Keratinocyte (primary cell): ENCODE data around the gene KRTAP5-3. TPM values are rescaled to one million over a fixed set of nuclear protein-coding genes. Genes with fewer than 3 reads are reported as not detected.

Experiments
- DNase-seq: peaks from one replicate; pipeline ENCODE4 v3.0.0-alpha.2; 2011; ENCODE audit warnings: low read depth, missing footprints, low spot score
- FAIRE-seq: peaks from 2 replicates; lab custom pipeline; 2011; peaks lifted over from hg19 to GRCh38; lab: Jason Lieb, UNC
- H2AFZ ChIP-seq: 2 replicates; pipeline ENCODE4 v1.6.0; 2012; ENCODE audit warnings: low read length, control low read depth, inconsistent platforms; ENCODE audit not compliant: control insufficient read depth
- H3K27ac ChIP-seq: 2 replicates; pipeline ENCODE4 v1.5.1; 2011; ENCODE audit warnings: low read length; ENCODE audit not compliant: control insufficient read depth, insufficient read depth
- H3K27me3 ChIP-seq: 3 replicates; pipeline ENCODE4 v1.6.0; 2011; ENCODE audit warnings: low read length; ENCODE audit not compliant: control insufficient read depth, insufficient read depth; ENCODE audit errors: extremely low read depth
- H3K36me3 ChIP-seq, 2 experiments: 2 replicates in 1 of 2; 3 replicates in 1 of 2; pipeline ENCODE4 v1.5.1; 2011; ENCODE audit warnings: low read length in 2 of 2, mild to moderate bottlenecking in 1 of 2; ENCODE audit not compliant: control insufficient read depth in 2 of 2, insufficient read depth in 2 of 2; ENCODE audit errors: extremely low read depth in 1 of 2
- H3K4me1 ChIP-seq: 3 replicates; pipeline ENCODE4 v1.5.1; 2011; ENCODE audit warnings: low read length; ENCODE audit not compliant: control insufficient read depth, insufficient read depth; ENCODE audit errors: extremely low read depth
- H3K4me2 ChIP-seq: 3 replicates; pipeline ENCODE4 v1.6.0; 2011; ENCODE audit warnings: low read depth, low read length; ENCODE audit not compliant: control insufficient read depth, insufficient read depth; ENCODE audit errors: extremely low read depth
- H3K4me3 ChIP-seq, 3 experiments: fragments of 200-600 bp in 1 of 3; sonication (generic) in 1 of 3; 2 replicates in 2 of 3; 3 replicates in 1 of 3; pipeline ENCODE4 v1.5.1; 2011 to 2016; ENCODE audit warnings: low read length in 3 of 3, mild to moderate bottlenecking in 3 of 3, control low read depth in 2 of 3, inconsistent platforms in 1 of 3, low read depth in 1 of 3, mixed read lengths in 1 of 3, mixed run types in 1 of 3, moderate library complexity in 1 of 3; ENCODE audit not compliant: control insufficient read depth in 2 of 3, insufficient read depth in 2 of 3; ENCODE audit errors: extremely low read depth in 1 of 3
- H3K79me2 ChIP-seq: 2 replicates; pipeline ENCODE4 v1.6.0; 2012; ENCODE audit warnings: low read length; ENCODE audit not compliant: control insufficient read depth, insufficient read depth
- H3K9ac ChIP-seq: 3 replicates; pipeline ENCODE4 v1.6.0; 2011; ENCODE audit warnings: low read length; ENCODE audit not compliant: control insufficient read depth, insufficient read depth; ENCODE audit errors: extremely low read depth
- H3K9me1 ChIP-seq: 3 replicates; pipeline ENCODE4 v1.6.0; 2011; ENCODE audit warnings: low read length; ENCODE audit not compliant: control insufficient read depth, insufficient read depth; ENCODE audit errors: extremely low read depth
- H3K9me3 ChIP-seq: 2 replicates; pipeline ENCODE4 v1.5.1; 2012; ENCODE audit warnings: low read depth, low read length; ENCODE audit not compliant: control insufficient read depth
- H4K20me1 ChIP-seq: 3 replicates; pipeline ENCODE4 v1.6.0; 2011; ENCODE audit warnings: low read length; ENCODE audit not compliant: control insufficient read depth, insufficient read depth; ENCODE audit errors: extremely low read depth
- EZH2 ChIP-seq: IDR thresholded peaks from one replicate; pipeline ENCODE4 v1.6.1; 2012; ENCODE audit warnings: inconsistent platforms, mild to moderate bottlenecking, low read length, moderate library complexity
- dilution Hi-C: fragments of 300-500 bp; cut with MboI; formaldehyde crosslinking; loops from one replicate; pipeline ENCODE4 v1.7.0; 2020; ENCODE audit warnings: low sequenced_read_pairs; ENCODE audit not compliant: extremely low pct_ligation_motif_present
- polyA minus RNA-seq, 3 experiments: library from RNA; depleted of rRNA, polyadenylated mRNA; stranded (reverse); fragments of >200 nt; gene quantifications; 1 replicate in 1 of 3; 2 replicates in 1 of 3; 3 replicates in 1 of 3; pipeline ENCODE4 v1.2.3, GENCODE V29; 2011
- polyA plus RNA-seq, 5 experiments: library from polyadenylated mRNA; depleted of rRNA in 3 of 5; stranded (reverse) in 3 of 5; stranded (forward) in 1 of 5; unstranded in 1 of 5; fragments of >200 nt; gene quantifications; 1 replicate in 1 of 5; 2 replicates in 3 of 5; 3 replicates in 1 of 5; pipeline versions ENCODE4 v1.2.1 to v1.2.3, GENCODE V29; 2011 to 2012; ENCODE audit warnings: missing spikeins in 2 of 5, low read depth in 1 of 5, low replicate concordance in 1 of 5
- TF ChIP-seq, protein P1 (sequence below), 3 experiments: IDR thresholded peaks in 1 of 3; conservative IDR thresholded peaks in 1 of 3; optimal IDR thresholded peaks in 1 of 3; 2 replicates in 2 of 3; 3 replicates in 1 of 3; pipeline versions ENCODE3 to v1.5.1; 2011; ENCODE audit warnings: low read length in 3 of 3, mild to moderate bottlenecking in 3 of 3, moderate library complexity in 2 of 3, control low read depth in 1 of 3, inconsistent platforms in 1 of 3; ENCODE audit not compliant: insufficient read depth in 2 of 3; ENCODE audit errors: extremely low read depth in 1 of 3

The KRTAP5-3 gene, protein sequence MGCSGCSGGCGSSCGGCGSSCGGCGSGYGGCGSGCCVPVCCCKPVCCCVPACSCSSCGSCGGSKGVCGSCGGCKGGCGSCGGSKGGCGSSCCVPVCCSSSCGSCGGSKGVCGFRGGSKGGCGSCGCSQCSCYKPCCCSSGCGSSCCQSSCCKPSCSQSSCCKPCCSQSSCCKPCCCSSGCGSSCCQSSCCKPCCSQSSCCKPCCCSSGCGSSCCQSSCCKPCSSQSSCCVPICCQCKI
- not detected in 3 replicates for polyA plus RNA-seq
- not detected for polyA plus RNA-seq (2011; ENCODE audit: low read depth)
- polyA plus RNA-seq (2011; cell fraction: cytosol; rRNA removed), result not detected in 2 replicates
- not detected in 2 replicates for polyA plus RNA-seq (2011; cell fraction: nucleus; rRNA removed)
- polyA plus RNA-seq (2012; ENCODE audit: low replicate concordance), result not detected in 2 replicates
- polyA minus RNA-seq, result not detected in 3 replicates
- not detected for polyA minus RNA-seq (2011; cell fraction: cytosol; rRNA and poly(A)+ RNA removed)
- not detected in 2 replicates for polyA minus RNA-seq (2011; cell fraction: nucleus; rRNA and poly(A)+ RNA removed)

DNA sequence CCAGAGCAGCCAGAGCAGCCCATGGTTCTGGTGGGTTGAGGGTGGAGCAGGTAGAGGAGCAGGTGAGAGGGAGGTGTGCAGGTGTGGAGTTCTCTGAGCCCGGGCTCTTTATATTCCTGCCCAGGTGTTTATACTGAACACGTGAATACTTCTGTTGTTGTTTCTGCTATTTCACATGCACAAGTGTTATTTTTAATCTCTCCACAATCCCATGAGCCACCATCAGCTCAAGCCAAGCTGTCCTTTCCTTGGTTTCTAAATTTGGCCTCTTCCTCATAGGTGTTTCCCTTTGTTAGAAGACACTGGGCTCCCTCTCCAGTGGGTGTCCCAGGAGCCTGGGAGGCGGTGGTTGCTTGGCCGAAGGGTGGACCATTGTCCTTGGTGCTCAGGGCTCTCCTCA, at the start of gene KRTAP5-3:
TSS of gene KRTAP5-3 (minus strand) at position 101 of the 400 bp plus-strand sequence. CDS start at position 23, 78 bp downstream.
- no peak within 1 kb of the TSS for H2AFZ ChIP-seq
- TF ChIP-seq, protein P1, sequence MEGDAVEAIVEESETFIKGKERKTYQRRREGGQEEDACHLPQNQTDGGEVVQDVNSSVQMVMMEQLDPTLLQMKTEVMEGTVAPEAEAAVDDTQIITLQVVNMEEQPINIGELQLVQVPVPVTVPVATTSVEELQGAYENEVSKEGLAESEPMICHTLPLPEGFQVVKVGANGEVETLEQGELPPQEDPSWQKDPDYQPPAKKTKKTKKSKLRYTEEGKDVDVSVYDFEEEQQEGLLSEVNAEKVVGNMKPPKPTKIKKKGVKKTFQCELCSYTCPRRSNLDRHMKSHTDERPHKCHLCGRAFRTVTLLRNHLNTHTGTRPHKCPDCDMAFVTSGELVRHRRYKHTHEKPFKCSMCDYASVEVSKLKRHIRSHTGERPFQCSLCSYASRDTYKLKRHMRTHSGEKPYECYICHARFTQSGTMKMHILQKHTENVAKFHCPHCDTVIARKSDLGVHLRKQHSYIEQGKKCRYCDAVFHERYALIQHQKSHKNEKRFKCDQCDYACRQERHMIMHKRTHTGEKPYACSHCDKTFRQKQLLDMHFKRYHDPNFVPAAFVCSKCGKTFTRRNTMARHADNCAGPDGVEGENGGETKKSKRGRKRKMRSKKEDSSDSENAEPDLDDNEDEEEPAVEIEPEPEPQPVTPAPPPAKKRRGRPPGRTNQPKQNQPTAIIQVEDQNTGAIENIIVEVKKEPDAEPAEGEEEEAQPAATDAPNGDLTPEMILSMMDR (optimal IDR thresholded peaks at IDR 0.05 in 1 of 3, IDR thresholded peaks at IDR 0.05 in 1 of 3, conservative IDR thresholded peaks at IDR 0.05 in 1 of 3; ENCODE audit: extremely low read depth in 1 of 3, insufficient read depth in 2 of 3, low read length in 3 of 3), result no peak
- no peak for TF ChIP-seq EZH2

DNA sequence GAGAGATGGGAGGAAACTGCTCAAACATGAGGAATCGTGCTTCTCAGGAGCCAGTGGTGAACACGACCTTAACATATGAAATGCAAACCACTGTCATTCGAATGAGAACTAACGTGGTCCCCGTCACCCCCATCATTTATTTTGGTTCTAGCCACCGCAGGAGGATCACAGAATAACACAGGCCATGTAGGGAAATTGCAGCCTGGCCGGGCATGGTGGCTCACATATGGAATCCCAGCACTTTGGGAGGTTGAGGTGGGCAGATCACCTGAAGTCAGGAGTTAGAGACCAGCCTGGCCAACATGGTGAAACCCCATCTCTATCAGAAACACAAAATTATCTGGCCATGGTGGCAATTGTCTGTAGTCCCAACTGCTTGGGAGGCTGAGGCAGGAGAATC, 48.4 kb upstream of the KRTAP5-3 start:
- Histone ChIP-seq H3K4me2 (no peak overlapping the region), H3K9ac (no peak overlapping the region), H3K4me3 (no peak overlapping the region), H3K27me3 (peaks cover 14% of the 10 kb centered on the region), H3K36me3 (no peaks in the 10 kb centered on the region), H4K20me1 (no peaks in the 10 kb centered on the region), H3K9me1 (no peaks in the 10 kb centered on the region), H3K4me1 (peaks cover 6% of the 10 kb centered on the region), H3K79me2 (no peaks in the 10 kb centered on the region), H3K9me3 (no peaks in the 10 kb centered on the region), H2AFZ (no peak overlapping the region), H3K27ac (no peak overlapping the region)
- TF ChIP-seq EZH2, result no peak
- TF ChIP-seq, protein P1 (optimal IDR thresholded peaks at IDR 0.05 in 1 of 3, IDR thresholded peaks at IDR 0.05 in 1 of 3, conservative IDR thresholded peaks at IDR 0.05 in 1 of 3; ENCODE audit: extremely low read depth in 1 of 3, insufficient read depth in 2 of 3, low read length in 3 of 3), result no peak
- DNase-seq, result no peak
- dilution Hi-C loops, result no loop called here
- no peak for FAIRE-seq

More for the DNA sequence above, at the start of gene KRTAP5-3:
- peaks cover 21% of the 10 kb centered on the region for H3K27me3 ChIP-seq
- H3K4me2 ChIP-seq, result no peak within 1 kb of the TSS
- H3K9ac ChIP-seq, result no peak within 1 kb of the TSS
- DNase-seq (no peak), FAIRE-seq (no peak)
- H3K4me1 ChIP-seq, result no peaks in the 10 kb centered on the region
- no peaks in the 10 kb centered on the region for H3K9me1 ChIP-seq
- H3K27ac ChIP-seq, result no peak within 1 kb of the TSS
- H3K36me3 ChIP-seq, result no peaks in the 10 kb centered on the region
- dilution Hi-C loops, result no loop called here
- no peaks in the 10 kb centered on the region for H3K9me3 ChIP-seq
- no peaks in the 10 kb centered on the region for H4K20me1 ChIP-seq
- H3K4me3 ChIP-seq, result no peak within 1 kb of the TSS
- H3K79me2 ChIP-seq, result no peaks in the 10 kb centered on the region
